Hair follicular keratinocyte (primary cell): ENCODE results near the gene SURF6. TPM values are rescaled to one million over a fixed set of nuclear protein-coding genes. Genes with fewer than 3 reads are reported as not detected.

ENCODE experiments used
- total RNA-seq: library from RNA; depleted of rRNA; stranded (reverse); fragments of >200 nt; gene quantifications from 2 replicates; pipeline ENCODE4 v1.2.3, GENCODE V29; 2015

The SURF6 gene
- 13.9 and 23.5 TPM in 2 replicates for total RNA-seq

DNA sequence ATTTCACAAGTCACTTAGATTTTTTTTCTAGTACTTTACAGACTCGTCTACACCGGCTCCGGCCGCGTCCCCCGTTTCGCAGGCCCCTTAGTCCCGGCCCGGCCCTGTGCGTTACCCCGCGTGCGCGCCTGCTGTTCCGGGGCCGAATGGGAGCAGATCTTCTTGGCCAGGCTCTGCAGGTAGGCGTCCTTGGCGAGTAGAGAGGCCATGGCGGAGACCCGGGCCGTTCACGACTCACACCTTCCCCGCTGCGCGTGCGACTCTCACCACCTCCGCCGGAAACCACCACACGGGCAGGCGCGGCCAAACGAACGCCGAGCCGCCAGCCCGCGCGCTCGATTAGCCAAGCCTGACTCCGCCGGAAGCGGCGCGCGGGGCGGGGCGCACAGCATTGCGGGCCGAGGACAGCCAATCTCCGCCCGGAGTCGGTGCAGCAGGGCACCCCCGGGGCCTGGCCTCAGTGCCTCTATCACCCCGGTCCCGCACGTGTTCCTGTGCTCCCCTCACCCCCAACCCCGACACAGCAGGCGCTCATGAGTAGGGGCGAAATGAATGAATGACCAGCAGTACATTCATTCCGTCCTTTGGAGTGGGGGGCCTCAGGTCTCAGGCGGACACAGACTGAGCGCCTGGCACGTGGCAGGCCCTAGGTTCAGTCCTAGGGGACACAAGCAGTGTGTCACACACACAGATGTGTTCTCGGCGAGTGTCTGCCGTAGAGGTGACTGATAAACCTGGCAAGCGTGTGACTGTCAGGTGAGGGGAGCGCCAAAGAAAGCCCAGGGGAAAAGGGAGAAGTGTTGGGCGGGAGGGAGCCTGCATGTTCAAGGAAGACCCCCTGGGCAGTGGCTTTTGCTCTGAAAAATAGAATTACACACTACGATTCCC lies at the start of gene SURF6:
Gene SURF6, minus strand, starts transcription at position 265 of the 888 bp plus-strand sequence. Its CDS starts 56 bp downstream, at position 209.

DNA sequence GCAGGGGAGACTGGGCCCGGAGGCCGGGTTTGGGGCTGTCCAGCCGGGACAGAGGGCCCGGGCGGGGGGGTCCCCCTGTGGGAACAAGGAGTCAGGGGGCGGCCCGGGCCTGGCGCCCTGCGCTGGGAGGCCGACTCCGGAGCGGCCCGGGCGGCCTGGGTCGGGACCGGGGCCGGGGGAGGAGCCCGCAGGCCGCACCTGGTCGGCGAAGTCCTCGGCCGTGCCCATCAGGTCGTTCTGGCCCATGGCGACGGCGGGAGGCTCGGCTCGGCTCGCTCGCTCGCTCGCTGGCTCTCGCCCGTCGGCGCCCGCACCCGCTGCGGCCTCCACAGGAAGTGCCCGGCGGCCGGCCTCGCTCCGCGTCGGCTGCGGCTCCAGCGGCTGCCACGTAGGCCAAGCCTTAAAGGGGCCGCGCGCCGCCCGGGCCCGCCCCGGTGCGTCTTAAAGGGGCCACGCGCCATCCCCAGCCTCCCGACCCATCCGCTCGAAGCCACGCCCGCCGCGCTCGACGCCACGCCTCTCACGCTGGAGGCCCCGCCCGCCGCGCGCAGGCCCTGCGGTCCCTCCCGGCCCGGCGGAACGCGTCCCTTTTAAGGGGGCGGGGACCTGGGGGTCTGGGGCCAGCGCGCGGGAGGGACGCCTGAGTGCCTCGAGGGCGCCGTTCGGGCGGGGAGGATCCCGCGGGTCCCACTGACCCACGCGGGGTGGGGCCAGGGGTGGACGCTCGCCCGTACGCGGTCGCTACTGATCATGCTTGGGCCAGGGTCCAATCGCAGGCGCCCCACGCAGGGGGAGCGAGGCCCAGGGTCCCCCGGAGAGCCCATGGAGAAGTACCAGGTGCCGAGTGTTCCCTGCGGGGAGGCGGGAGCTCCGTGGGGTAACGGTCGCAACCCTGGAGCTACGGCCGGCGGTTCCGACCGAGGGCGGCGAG lies 40.0 kb upstream of the SURF6 start, which contains the start of the genes STKLD1 and SURF4:
Gene STKLD1, plus strand, starts transcription at position 643 of the 931 bp plus-strand sequence. Its CDS starts 108 bp downstream, at position 751.
Gene SURF4, minus strand, starts transcription at position 337 of the 931 bp plus-strand sequence. Its CDS starts 91 bp downstream, at position 246.

DNA sequence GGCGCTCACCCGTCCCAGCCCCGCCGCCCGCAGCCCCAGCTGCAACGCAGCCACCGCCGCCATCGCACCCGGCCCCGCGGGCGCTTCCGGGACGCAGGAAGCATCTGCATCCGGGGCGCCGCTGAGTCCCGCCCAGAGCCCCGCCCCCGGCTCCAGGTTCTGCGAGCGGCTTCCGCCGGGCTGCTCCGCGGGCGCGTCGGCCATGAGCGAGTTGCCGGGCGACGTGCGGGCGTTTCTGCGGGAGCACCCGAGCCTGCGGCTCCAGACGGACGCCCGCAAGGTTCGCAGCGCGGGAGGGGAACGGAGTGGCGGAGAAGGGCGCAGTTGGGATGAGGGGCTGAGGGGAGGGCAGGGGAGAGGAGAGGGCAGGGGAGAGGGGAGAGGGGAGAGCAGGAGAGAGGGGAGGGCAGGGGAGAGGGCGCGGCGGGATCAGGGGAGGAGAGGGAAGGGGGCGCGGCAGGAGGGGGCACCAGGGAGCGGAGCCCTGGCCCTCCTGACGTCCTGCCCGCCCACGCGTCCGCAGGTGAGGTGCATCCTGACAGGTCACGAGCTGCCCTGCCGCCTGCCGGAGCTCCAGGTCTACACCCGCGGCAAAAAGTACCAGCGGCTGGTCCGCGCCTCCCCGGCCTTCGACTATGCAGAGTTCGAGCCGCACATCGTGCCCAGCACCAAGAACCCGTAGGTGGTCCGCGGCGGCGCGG lies 20.6 kb upstream of the SURF6 start, which contains the start of the genes SURF1 and SURF2:
Gene SURF1, minus strand, starts transcription at position 97 of the 701 bp plus-strand sequence. Its CDS starts 34 bp downstream, at position 63.
Gene SURF2, plus strand, starts transcription at position 160 of the 701 bp plus-strand sequence. Its CDS starts 43 bp downstream, at position 203.

DNA sequence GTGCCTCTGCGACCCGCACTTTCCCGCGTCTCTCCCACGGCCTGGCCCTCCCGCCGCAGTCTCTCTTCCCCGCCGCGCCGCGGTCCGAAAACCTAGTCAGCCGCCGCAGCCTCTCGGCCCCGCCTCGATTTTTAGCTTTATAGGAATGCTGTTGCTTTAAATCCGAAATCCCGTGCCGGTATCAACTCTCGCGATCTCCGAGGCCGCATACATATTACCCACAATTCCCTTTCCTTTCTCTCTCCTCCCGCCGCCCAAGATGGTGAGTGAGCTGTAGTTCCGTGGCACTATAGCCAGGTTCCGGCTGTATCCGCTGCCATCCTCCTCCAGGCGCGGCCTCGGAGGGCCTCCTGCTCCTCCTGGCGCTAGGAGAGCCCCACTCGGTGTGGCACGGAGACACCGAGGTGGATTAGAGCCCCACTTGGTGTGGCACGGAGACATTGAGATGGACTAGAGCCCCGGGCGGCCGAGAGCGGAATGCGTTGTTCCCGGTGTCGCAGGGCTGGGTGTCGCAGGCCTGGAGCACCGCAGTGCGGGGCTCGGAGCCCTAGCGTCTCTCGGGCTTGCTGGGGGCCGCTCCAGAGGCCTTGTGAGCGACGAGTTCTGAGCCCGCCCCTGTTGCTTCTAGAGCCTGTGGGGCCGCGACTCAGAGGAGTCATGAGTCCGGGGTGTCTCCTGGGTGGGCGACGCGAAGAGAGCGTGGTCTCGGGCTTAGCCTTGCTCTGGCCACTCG lies 12.2 kb upstream of the SURF6 start, which contains the start of the genes MED22 and RPL7A:
Gene MED22, minus strand, starts transcription at position 147 of the 733 bp plus-strand sequence. CDS start 1,469 bp downstream, outside the sequence.
Gene RPL7A, plus strand, starts transcription at position 234 of the 733 bp plus-strand sequence. Its CDS starts 26 bp downstream, at position 260.

Other genes with a start within 250 kb of the SURF6 start
- gene RALGDS, start 214.9 kb downstream of the SURF6 start, total RNA-seq: 18.7 and 29.8 TPM in 2 replicates
- gene GBGT1, start 172.3 kb downstream of the SURF6 start, total RNA-seq: 2.7 TPM in 2 replicates
- not detected in 2 replicates for gene OBP2B, start 126.9 kb downstream of the SURF6 start, total RNA-seq
- gene ABO, start 61.0 kb downstream of the SURF6 start, total RNA-seq: not detected in 2 replicates
- 17.7 and 23.4 TPM in 2 replicates for gene MED22, start 11.9 kb upstream of the SURF6 start, total RNA-seq
- gene RPL7A, start 12.0 kb upstream of the SURF6 start, total RNA-seq: 2,877 and 3,258 TPM in 2 replicates
- 28.3 and 37.3 TPM in 2 replicates for gene SURF1, start 20.3 kb upstream of the SURF6 start, total RNA-seq
- 37.2 and 46.6 TPM in 2 replicates for gene SURF2, start 20.4 kb upstream of the SURF6 start, total RNA-seq
- gene SURF4, start 39.9 kb upstream of the SURF6 start, total RNA-seq: 194 and 245 TPM in 2 replicates
- gene STKLD1, start 40.2 kb upstream of the SURF6 start, total RNA-seq: 0.19 TPM in 1 of 2 replicates, not detected in the other
- 19.5 and 24.7 TPM in 2 replicates for gene REXO4, start 81.8 kb upstream of the SURF6 start, total RNA-seq
- 0.61 and 0.70 TPM in 2 replicates for gene ADAMTS13, start 86.2 kb upstream of the SURF6 start, total RNA-seq
- 1.6 and 5.3 TPM in 2 replicates for gene CACFD1, start 123.8 kb upstream of the SURF6 start, total RNA-seq
- gene SLC2A6, start 142.9 kb upstream of the SURF6 start, total RNA-seq: 21.6 and 30.5 TPM in 2 replicates
- not detected in 2 replicates for gene MYMK, start 188.8 kb upstream of the SURF6 start, total RNA-seq
- not detected in 2 replicates for gene ADAMTSL2, start 198.5 kb upstream of the SURF6 start, total RNA-seq